ENCODE results near the gene NLRP3. TPM values are rescaled to one million over a fixed set of nuclear protein-coding genes. Genes with fewer than 3 reads are reported as not detected.
A peak's percentile ranks its signal among the peaks of the same experiment; 100 is the strongest.
"Not testable (repeated sequence)": the region's sequence is repeated elsewhere in the genome, so short reads cannot be mapped to it uniquely, and the experiment has no call there.

NLRP3 gene
- total and polyA plus RNA-seq, 10 of the 15 experiments (the other 5 are each of a cell fraction or from before 2014, with no cell fraction given), result 1.8 to 10.4 (median 5.0) TPM

DNA sequence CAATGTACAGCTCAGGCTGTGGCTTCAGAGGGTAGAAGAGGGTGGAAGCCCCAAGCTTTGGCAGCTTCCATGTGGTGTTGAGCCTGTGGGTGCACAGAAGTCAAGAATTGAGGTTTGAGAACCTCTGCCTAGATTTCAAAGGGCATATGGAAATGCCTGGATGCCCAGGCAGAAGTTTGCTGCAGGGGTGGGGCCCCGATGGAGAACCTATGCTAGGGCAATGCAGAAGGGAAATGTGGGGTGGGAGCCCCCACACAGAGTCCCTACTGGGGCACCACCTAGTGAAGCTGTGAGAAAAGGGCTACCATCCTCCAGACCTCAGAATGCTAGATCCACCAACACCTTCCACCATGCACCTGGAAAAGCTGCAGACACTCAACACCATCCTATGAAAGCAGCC, 49.6 kb upstream of the NLRP3 start:
- BruUV-seq (replicated peaks); H3K79me2 ChIP-seq (ENCODE audit: control insufficient read depth, insufficient read depth, low read length); intact Hi-C loops (cut with micrococcal nuclease; ENCODE audit: unreplicated experiment); H3K4me3 ChIP-seq; H3K27me3 ChIP-seq (replicated peaks in 1 of 2; ENCODE audit: control insufficient read depth in 2 of 2, insufficient read depth in 2 of 2, low read length in 1 of 2); H3K36me3 ChIP-seq (ENCODE audit: control insufficient read depth in 2 of 2, insufficient read depth in 2 of 2, low read length in 1 of 2); H2AFZ ChIP-seq (ENCODE audit: control insufficient read depth, low read depth, low read length); H3K4me1 ChIP-seq (ENCODE audit: control insufficient read depth, insufficient read depth, low read length); H3K27ac ChIP-seq (ENCODE audit: control insufficient read depth, insufficient read depth); H3K4me2 ChIP-seq (ENCODE audit: control insufficient read depth, insufficient read depth); ATAC-seq; DNase-seq (ENCODE audit: low read depth, low spot score); FAIRE-seq; CTCF ChIA-PET; H3K9me3 ChIP-seq (replicated peaks; ENCODE audit: control insufficient read depth, insufficient read depth, low read length); H4K20me1 ChIP-seq (ENCODE audit: control insufficient read depth, insufficient read depth); H3K9ac ChIP-seq (ENCODE audit: control insufficient read depth, insufficient read depth, low read length): not testable (repeated sequence)
- ChIA-PET RAD21 (ENCODE audit: unreplicated experiment) (interaction anchor here (0.7 to 1.5 kb wide), 4 partner anchors 9 to 79 kb away, joined by 3 to 9 read pairs (median 3); no protein-coding TSS in a partner anchor), SMC1A (ENCODE audit: uncharacterized antibody, unreplicated experiment) (interaction anchor here (1.0 kb wide), 2 partner anchors 9 to 23 kb away, joined by 3 read pairs; no protein-coding TSS in a partner anchor), POLR2A (interaction anchor here (0.7 kb wide), 1 partner anchor 9 kb away, joined by 4 read pairs; no protein-coding TSS in a partner anchor)
- in situ Hi-C loops (cut with MboI), result loop anchor here (25.0 kb wide), 1 partner anchor 1071 kb away; the partner anchor contains the start of gene OR2T2
- WGBS (ENCODE audit: insufficient coverage, insufficient replicate concordance, low lambda C conversion rate, missing lambda C conversion rate), result 0% methylated on average over 1 of the region's 1 CpG
- TF ChIP-seq SMARCA5 (IDR thresholded peaks at IDR 0.05), result 0 out of 2 replicates have a peak, but pooled peaks have one; percentile 26

GRCh38 chr1:247366926-247367645, 48.9 kb upstream of the NLRP3 start:
- FAIRE-seq, result no peak
- Histone ChIP-seq H4K20me1 (ENCODE audit: control insufficient read depth, insufficient read depth) (no peaks in the 10 kb centered on the region), H3K4me3 (no peak overlapping the region), H3K27ac (ENCODE audit: control insufficient read depth, insufficient read depth) (no peak overlapping the region), H3K79me2 (ENCODE audit: control insufficient read depth, insufficient read depth, low read length) (no peaks in the 10 kb centered on the region), H3K4me2 (ENCODE audit: control insufficient read depth, insufficient read depth) (no peak overlapping the region), H3K4me1 (ENCODE audit: control insufficient read depth, insufficient read depth, low read length) (no peaks in the 10 kb centered on the region), H2AFZ (ENCODE audit: control insufficient read depth, low read depth, low read length) (no peak overlapping the region), H3K27me3 (replicated peaks in 1 of 2; ENCODE audit: control insufficient read depth in 2 of 2, insufficient read depth in 2 of 2, low read length in 1 of 2) (no peaks in the 10 kb centered on the region), H3K9ac (ENCODE audit: control insufficient read depth, insufficient read depth, low read length) (no peak overlapping the region), H3K36me3 (ENCODE audit: control insufficient read depth in 2 of 2, insufficient read depth in 2 of 2, low read length in 1 of 2) (no peaks in the 10 kb centered on the region), H3K9me3 (replicated peaks; ENCODE audit: control insufficient read depth, insufficient read depth, low read length) (peaks cover 6% of the 10 kb centered on the region; the same call in 2 of the 3 replicates)
- ChIA-PET RAD21 (ENCODE audit: unreplicated experiment) (interaction anchor here (0.7 to 1.5 kb wide), 5 partner anchors 8 to 79 kb away, joined by 3 to 9 read pairs (median 3); no protein-coding TSS in a partner anchor), POLR2A (interaction anchor here (0.7 kb wide), 1 partner anchor 9 kb away, joined by 4 read pairs; no protein-coding TSS in a partner anchor), CTCF (no interaction called here), SMC1A (ENCODE audit: uncharacterized antibody, unreplicated experiment) (interaction anchor here (1.0 to 3.1 kb wide), 6 partner anchors 8 to 120 kb away, joined by 3 to 13 read pairs (median 4); no protein-coding TSS in a partner anchor)
- DNase-seq (ENCODE audit: low read depth, low spot score), result no peak
- 13% methylated on average over 4 of the region's 4 CpGs for WGBS (ENCODE audit: insufficient coverage, insufficient replicate concordance, low lambda C conversion rate, missing lambda C conversion rate)
- TSS peak; percentile 78 for BruUV-seq (replicated peaks)
- in situ Hi-C loops (cut with MboI), result loop anchor here (25.0 kb wide), 1 partner anchor 1070 kb away; the partner anchor contains the start of gene OR2T2
- peak; percentile 46 for ATAC-seq
- TF ChIP-seq, protein P1, sequence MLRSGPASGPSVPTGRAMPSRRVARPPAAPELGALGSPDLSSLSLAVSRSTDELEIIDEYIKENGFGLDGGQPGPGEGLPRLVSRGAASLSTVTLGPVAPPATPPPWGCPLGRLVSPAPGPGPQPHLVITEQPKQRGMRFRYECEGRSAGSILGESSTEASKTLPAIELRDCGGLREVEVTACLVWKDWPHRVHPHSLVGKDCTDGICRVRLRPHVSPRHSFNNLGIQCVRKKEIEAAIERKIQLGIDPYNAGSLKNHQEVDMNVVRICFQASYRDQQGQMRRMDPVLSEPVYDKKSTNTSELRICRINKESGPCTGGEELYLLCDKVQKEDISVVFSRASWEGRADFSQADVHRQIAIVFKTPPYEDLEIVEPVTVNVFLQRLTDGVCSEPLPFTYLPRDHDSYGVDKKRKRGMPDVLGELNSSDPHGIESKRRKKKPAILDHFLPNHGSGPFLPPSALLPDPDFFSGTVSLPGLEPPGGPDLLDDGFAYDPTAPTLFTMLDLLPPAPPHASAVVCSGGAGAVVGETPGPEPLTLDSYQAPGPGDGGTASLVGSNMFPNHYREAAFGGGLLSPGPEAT (IDR thresholded peaks at IDR 0.05; ENCODE audit: low read depth), result peak; percentile 79
- TF ChIP-seq ZNF622 (IDR thresholded peaks at IDR 0.05) (no peak), BHLHE40 (IDR thresholded peaks at IDR 0.05; ENCODE audit: borderline replicate concordance in 1 of 2, low read depth in 2 of 2, low read length in 1 of 2) (0 out of 4 replicates have a peak, but pooled peaks of 1 of the 2 experiments have one; percentile 11), NFIC (IDR thresholded peaks at IDR 0.05; ENCODE audit: low read depth, low read length) (no peak), IKZF2 (IDR thresholded peaks at IDR 0.05) (peak; percentile 62 to 73; a peak in 2 of 4 replicates), NBN (IDR thresholded peaks at IDR 0.05) (peak; percentile 20; the same call in 1 of the 2 replicates), CBX5 (IDR thresholded peaks at IDR 0.05; ENCODE audit: low read depth) (no peak), GATAD2B (conservative IDR thresholded peaks at IDR 0.05; ENCODE audit: low read depth) (no peak), TBL1XR1 (IDR thresholded peaks at IDR 0.05; ENCODE audit: low read depth, low read length) (no peak)
- intact Hi-C loops (cut with micrococcal nuclease; ENCODE audit: unreplicated experiment), result no loop called here
